HG03196 (cell line): Measurements from ENCODE around the gene IVL.

ENCODE experiments used
- ATAC-seq: cut with Tn5 transposase; IDR thresholded peaks from one replicate; pipeline ENCODE4 v1.9.1; 2021; ENCODE audit not compliant: unreplicated experiment

Gene IVL

DNA sequence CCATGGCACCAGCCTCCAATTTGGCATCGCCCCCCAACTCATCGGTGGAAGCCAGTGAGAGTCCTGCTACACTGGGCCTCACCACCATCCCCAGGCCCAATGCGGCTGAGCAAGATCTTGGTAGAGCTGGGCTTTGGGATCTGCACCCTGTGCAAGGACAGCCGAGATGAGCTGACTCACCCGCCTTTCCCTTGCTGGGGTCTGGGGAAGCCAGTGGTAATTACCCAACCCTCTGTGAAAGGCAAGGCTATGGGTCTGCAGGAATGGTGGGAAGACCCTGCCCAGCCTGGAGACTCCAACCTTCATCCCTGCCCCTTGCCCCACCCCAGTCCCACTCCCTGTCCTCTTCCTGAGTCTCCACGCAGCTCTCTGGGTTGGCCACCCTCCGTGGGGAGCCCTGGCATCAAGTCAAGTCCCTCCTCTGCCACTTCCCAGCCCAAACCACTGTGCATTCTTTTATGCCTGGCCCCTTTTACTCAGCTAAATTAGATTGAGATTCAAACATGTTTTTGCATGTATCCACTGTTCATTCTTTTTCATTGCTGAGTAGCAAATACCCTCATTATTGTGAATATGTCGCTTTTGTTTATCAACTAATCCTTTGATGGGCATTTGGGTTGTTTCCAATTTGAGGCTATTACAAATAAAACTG lies 21.5 kb upstream of the IVL start:
- no peak for ATAC-seq

DNA sequence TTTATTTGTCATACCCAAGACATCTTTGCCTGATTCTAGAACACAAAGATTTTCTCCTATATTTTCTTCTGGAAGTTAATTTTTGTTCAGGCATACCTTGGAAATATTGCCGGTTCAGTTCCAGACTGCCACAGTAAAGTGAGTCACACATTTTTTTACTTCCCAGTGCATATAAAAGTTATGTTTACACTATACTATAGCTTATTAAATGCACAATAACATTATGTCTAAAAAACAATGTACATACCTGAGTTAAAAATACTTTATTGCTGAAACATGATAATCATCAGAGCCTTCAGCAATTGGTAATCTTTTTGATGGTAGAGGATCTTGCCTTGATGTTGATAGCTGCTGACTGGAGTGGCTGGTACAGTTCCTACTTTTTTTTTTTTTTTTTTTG lies 20.2 kb upstream of the IVL start:
- no peak for ATAC-seq

DNA sequence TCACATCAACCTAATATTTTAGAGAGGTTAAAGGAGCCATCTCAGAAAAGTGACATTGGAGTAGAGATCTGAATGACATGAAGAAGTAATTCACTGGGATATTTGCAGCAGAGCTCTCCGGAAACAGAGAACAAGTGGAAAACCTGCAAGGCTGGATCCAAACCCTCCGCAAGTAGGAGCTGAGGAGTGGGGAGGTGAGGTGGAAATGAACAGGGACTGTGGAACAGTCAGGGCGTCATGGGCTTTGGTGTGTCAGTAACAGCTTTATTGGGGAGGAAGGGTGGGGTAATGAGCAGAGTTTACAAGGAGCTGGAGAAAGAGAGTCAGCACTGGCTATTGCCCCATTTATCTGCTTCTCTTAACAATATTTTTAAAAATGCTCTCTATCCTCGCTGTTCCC lies 9.3 kb upstream of the IVL start:
- ATAC-seq: no peak

DNA sequence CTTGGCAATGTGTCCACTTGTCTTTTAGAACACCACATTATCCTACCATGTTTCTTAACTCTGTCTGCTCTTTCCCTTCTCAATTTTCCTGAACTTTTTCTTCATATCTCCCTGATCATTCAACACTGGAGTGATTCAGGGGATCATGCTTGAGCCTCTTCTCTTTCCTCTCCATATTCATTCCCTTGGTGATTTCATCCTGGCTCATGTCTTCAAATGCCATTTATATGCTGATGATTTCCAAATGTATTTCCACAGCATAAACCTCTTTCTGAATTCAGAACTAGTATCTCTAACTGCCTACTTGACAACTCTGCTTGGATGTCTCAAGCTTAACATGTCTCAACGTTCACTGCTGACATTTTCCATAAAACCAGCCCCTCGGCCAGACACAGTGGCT lies 8.5 kb upstream of the IVL start:
- ATAC-seq: no peak

DNA sequence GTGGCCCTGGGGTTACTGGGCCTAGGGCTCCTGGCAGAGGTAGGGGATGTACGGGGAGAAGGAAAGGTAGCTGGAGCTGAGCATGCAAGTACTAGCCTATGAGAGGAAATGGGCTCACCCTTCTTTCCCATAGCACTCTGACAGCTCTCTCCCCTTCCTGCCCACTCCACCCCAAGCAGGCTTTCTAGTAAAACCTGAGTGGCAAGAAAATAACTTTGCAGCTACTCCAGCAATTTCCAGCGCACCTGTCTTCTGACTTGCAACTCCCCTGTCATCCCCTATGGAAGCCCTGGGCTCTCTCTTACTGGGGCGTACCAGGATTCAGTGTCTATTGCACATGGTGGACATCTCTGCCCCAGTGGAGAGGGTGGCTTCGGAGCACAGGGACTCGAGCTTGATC lies 6.7 kb upstream of the IVL start:
- no peak for ATAC-seq

DNA sequence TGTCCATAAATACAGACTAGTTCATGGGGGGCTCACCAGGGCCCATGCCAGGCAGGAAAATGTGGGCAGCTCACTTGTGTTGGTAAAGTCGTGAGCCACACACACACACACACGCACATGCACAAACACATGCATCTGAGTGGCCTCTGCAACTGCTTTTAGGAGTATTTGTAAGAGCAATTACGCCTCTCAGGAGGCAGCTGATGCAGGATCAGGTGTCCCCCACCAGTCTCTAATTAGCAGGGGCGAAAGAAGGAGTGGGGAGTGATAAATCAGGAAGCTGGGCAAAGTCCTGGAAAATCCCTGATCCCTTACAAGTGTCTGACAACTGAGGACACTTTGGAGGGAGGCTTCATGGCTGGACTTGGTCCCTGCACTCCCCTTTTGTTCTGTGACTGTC lies 5.7 kb upstream of the IVL start:
- no peak for ATAC-seq

DNA sequence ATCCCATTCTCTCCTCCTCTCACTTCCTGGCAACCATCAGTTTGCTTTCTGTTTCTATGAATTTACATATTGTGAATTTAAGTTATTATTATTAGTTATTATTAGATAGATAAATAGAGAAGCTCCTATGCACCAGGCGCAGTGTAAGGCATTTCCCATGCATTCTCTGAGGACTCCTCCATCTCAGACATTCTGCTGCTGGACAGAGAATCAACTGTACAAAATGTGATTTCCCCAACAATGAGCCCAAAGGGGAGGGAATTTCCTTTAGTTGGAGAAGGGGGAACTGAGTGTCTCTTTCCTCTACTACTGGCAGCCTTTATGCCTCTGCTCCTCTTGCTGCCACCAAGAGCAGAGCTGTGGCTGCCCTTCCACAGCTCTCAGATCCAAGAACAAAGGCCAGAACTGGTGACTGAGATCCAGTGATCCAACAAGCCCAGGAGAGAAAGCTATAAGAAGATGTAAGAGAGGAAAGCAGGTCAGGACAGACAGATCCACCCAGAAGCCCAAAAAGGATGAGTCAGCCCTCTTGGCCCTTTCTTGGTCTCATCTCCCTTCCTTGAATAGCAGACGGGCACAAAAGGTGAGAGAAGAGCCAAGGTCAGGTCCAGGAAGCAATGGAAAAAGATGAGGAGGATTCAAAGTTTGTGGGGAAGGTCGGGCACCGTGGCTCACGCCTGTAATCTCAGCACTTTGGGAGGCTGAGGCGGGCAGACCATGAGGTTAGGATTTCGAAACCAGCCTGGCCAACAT lies 3.5 kb upstream of the IVL start:
- no peak for ATAC-seq

DNA sequence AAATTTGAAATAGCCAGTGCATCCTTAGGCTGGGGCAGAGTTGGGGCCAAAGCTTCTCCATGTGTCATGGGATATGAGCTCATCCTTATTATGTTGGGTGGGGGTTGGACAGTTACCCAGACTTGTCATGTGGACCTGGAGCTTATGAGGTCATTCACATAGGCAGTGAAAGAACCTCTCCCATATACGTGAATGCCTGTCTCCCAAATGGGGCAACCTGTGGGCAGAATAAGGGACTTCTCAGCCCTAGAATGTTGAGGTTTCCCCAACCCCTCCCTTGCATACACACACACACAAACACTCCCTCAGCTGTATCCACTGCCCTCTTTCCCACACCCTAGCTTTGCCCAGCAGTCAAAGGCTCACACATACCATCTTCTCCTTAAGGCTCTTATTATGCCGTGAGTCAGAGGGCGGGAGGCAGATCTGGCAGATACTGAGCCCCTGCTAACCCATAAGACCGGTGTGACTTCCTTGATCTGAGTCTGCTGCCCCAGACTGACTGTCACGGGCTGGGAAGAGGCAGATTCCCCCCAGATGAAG lies 2.3 kb upstream of the IVL start:
- ATAC-seq: no peak

DNA sequence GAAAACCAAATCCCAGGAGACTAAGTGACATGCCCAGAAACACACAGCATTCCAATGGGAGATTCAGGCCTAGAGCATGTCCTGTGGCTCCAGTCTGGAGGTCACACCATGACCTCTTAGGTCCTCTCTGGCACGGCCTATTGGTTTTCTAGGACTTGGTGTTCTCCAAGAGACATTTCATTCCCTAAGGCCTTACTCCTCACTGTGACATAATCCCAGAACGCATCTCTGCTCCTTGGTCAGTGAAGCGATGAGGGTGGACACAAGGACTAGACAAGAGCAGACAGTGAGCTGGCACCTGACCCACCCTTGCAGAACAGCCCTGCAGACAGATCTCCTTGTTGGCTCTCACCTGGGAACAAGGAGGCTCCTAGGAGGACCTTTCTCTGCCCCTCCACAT lies 860 bp downstream of the IVL start:
- no peak for ATAC-seq

DNA sequence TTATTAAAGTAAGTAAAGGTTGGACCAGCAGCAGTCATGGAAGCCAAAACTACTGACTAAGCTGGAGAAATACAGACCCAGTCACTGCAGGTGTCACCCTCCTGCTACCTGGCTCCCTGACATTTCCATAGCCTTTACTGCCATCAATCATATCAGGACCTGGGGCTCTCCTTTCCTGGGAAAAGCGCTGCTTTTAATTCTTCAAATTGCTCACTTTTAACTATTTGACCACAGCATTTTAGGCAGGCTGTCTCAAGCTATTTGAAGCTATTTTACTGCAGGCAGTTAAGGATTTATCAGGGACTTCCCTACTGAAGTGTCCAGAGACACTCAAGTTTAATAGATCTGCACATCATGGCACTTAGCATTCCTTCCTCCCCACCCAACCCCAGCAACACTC lies 4.1 kb downstream of the IVL start:
- ATAC-seq: no peak

DNA sequence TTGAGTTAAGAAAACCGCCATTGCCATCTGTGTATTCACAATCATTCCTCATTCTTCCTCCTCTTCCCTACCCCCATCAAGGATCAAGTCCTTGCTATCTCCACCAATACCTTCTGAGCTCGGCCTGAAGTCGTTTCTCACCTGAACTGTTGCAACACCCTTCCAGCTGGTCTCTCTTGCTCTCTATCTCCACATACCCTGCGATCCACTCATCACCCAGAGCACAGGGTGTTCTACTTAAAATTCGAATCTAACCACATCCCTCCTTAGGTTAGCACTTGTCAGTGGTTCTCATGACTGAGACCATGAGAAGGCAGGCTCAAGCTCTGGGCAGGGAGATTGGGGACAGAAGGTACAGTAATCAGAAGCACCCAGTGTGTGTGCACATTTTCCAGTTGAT lies 4.6 kb downstream of the IVL start:
- no peak for ATAC-seq

DNA sequence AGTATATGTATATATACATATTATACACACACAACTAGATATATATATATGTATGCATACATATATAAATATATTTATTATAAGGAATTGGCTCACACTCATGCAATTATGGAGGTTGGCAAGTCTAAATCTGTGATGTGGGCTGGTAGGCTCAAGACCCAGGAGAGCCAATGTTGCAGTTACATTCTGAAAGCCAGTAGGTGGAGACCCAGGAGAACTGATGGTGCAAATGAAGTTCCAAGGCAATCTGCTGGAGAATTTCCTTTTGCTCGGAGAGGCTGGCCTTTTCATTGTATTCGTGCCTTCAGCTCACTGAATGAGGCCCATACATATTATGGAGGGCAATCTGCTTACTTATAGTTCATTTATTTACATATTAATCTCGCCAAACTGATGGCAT lies 9.4 kb downstream of the IVL start:
- ATAC-seq: no peak

DNA sequence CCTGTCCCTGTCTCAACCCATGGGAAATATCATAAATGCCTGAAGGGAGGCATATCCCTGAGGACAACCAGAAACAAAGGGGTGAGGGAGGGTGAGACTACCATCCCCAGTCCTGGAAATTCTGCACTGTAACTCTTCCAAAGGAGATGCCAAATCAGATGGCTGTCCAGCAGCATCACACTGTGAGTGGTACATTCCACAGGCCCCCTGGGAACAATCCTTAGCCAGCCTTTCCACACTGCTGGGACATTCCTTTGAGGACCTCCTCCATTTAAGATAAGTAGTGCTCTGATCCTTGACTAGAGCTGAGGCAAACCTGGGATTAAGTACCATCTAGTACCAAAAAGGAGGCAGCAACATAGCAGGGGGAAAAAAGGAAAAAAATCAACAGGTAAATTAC lies 10.7 kb downstream of the IVL start:
- ATAC-seq: no peak

DNA sequence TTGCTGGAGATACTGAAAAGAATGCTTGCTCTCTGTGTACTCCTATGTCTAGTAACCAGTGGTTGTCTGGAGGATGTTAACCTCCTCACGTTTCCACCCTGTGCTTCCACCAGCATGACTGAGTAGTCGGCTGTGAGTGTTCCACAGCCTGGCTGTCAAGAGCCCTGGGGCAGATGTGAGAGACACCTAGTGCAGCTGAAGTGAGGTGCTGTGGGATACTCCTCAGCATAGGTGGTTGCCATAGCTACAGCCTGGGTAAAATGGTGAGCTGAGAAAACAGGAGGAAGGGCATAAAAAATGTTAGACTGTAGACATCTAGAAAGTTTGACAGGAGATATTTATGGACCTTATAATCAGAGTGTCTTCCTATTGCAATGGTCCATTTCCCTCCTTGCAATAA lies 15.8 kb downstream of the IVL start:
- ATAC-seq: no peak

DNA sequence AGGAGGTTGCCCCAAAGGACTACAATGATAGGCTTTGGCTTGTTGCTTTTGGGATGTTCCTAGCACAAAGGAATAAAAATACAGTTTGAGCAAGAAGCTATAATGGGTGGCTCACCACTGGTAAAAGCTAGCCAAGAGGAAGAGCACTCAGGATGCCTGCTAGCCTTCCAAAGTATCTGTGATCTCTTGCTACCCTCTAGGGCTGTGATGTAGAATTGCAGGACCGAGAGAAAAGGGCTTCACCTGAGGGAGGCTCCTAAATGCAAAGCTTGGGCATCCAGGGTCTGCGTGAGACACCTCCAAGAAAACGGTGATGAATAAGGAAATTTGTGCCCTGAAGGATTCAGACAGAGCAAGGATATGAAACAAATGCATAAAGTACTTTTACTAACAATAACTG lies 17.7 kb downstream of the IVL start:
- no peak for ATAC-seq

DNA sequence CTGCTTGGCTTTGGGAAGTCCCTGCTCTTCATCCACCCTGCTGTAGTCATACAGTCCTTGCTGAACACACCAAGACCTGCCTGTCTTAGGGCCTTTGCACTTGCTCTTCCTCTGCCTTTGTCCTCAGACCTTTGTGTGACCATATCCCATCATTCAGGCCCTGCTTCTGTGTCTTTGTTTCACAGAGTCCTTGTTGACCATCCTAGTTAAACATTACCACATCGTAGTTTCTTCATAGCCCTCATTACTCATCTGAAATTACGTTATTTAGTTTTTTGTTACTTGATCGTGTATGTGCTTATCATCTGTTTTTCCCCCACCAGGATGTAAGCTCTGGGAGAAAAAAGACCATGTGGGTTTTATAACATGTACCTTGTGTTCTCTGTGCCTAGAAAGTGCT lies 20.3 kb downstream of the IVL start:
- ATAC-seq: no peak

DNA sequence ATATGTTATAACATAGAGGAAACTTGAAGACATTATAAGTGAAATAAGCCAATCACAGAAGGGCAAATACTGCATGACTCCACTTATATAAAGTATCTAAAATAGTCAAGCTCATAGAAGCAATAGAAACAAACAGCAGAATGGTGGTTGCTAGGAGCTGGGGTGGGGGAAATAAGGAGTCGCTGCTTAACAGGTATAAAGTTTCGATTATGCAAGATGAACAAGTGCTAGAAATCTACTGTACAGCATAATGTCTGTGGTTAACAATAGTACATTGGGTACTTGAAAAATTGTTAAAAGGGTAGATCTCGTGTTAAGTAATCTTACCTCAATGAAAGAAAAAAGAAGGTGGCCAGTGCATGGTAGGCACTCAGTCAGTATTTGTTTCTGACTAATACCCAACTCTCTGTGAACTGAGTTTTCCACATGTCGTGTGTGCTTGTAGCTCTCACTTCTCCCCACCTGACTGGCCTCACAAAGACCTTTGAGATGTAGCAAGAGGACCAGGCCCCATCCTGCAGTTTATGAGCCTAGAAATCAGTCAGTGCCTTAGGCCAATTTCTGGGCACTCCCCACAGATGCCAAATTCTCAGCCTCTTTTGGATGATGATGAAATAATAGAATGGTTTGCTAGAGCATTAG lies 23.9 kb downstream of the IVL start:
- ATAC-seq: no peak

DNA sequence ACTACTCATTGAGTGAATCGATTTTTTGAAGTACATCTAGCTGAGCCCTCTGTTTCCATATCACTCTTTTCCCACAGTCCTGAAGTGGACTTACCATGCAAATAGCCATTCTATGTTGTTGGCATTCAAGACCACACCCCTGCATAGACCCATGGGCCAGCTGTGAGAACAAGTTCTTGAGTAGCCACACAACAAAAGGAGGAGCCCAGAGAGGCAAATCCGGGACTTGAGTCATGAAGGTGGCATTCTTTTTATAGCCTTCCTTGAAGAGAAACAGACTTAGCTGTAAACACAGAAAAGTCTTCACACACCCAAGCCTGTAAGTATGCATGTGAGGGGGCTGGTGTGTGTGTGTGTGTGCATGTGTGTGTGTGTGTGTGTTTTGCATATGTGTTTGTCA lies 24.9 kb downstream of the IVL start:
- ATAC-seq: no peak

DNA sequence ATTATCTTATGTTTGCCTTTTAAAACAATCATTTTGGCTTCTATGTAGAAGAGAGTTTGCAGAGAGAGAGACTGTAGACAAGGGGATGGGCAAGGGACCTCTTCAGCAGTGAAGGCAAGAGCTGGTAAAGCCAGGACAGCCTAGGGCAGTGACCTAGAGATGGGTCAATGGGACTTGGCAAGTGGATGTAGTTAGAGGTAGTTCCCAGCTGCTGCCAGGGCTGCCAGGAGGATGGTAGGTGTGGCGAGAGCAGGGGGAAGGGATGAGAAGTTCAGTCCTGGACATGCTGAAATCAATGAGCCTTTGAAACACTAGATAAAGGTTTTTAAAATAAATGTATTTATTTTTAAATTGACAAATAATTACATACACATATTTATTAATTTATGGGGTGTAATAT lies 32.3 kb downstream of the IVL start:
- ATAC-seq: no peak

DNA sequence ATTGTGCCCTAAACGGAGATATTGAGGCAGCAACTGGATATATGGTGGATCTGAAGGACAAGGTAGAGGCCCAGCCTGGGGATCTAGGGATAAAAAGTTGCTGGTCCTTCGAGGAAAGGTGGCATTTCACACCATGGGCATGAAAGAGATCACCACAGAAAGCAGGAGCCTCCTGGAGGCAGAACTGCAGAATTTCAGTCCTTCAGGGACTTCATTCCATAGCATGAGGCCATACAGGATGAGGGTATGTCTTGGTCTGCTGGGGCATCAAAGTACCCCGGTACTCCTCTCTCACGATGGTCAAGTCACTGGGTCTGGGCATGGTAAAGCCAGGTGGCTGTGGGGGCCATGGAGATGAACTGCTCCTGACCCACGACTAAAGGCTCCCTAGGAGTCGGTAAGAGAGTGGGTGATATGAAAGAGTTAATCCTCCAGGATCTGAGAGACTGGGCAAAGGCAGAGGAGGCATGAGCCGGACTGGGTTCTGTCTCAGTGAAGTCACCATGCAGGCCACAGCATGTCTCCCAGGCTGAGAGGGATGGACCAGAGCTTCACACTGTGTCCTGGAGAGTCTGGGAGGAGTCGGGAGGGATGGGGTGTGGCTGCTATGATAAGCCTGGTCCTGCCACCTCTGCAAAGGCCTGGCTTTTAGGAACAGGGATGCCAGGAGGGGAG lies 32.8 kb downstream of the IVL start:
- ATAC-seq: no peak

DNA sequence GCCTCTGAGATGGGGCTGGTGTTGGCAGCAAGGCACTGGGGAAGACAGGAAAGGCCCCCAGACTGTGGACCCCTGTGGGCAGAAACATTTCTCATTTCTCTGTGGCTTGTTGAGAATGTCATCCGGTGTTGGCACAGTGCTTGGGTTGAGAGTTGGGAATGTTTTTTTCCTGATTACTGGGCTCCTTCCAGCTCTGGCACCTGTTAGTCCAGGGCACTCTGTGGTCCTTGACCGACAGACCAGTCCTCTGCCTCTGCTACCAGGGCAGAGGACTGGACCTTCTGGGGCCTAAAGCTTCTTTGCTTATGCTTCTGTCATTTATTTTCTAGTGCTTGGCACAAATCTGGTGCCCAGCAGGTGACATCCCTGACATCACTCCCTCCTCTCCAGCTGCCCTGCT lies 33.8 kb downstream of the IVL start:
- ATAC-seq: no peak

DNA sequence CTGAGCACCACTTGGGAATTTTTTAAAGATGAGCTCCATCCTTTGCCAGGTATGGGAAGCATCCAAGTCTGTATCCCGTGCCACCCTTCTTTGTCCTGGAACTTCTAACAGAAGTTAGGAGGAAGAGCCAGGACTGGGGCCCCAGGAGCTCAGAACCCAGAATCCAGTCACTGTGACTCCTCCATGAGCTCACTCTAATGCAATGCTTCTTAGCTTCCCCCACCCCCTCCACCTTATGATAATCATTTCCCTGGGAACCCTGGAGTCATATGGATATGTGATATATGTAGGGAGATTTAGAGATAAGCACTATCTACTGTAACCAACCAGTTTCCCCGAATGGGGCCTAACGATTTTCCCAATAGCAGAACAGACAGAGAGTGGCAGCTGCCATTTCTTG lies 37.9 kb downstream of the IVL start:
- ATAC-seq: no peak
